Endothelial cell (in vitro differentiated cells): ENCODE data around the gene FMO1. TPM values are rescaled to one million over a fixed set of nuclear protein-coding genes. Genes with fewer than 3 reads are reported as not detected.

Experiments used
- DNase-seq: peaks from one replicate; pipeline ENCODE4 v3.0.0; 2021; ENCODE audit warnings: low spot score
- H3K27ac Mint-ChIP-seq: one replicate; pipeline ENCODE4 v1.8.0; 2021; ENCODE audit warnings: mixed read lengths, inconsistent platforms; ENCODE audit not compliant: unreplicated experiment
- H3K27me3 Mint-ChIP-seq: one replicate; pipeline ENCODE4 v1.8.0; 2021; ENCODE audit warnings: mild to moderate bottlenecking, moderate library complexity, mixed read lengths, inconsistent platforms; ENCODE audit not compliant: unreplicated experiment
- H3K36me3 Mint-ChIP-seq: one replicate; pipeline ENCODE4 v1.8.0; 2021; ENCODE audit warnings: mild to moderate bottlenecking, low read depth, mixed read lengths, inconsistent platforms; ENCODE audit not compliant: unreplicated experiment
- H3K4me1 Mint-ChIP-seq: one replicate; pipeline ENCODE4 v1.8.0; 2021; ENCODE audit warnings: mild to moderate bottlenecking, mixed read lengths, inconsistent platforms; ENCODE audit not compliant: unreplicated experiment
- H3K4me3 Mint-ChIP-seq: one replicate; pipeline ENCODE4 v1.8.0; 2021; ENCODE audit warnings: mild to moderate bottlenecking, mixed read lengths, inconsistent platforms; ENCODE audit not compliant: unreplicated experiment
- H3K9me3 Mint-ChIP-seq: one replicate; pipeline ENCODE4 v1.8.0; 2021; ENCODE audit warnings: mixed read lengths, inconsistent platforms; ENCODE audit not compliant: unreplicated experiment
- CTCF ChIP-seq: fragments of 200-600 bp; sonication (generic); IDR thresholded peaks from one replicate; pipeline ENCODE4 v1.5.0; 2021; ENCODE audit warnings: antibody characterized with exemption; ENCODE audit not compliant: unreplicated experiment
- total RNA-seq: library from RNA; stranded (reverse); fragmentation: NEBNext Ultra II Directional; extraction: Animal tissue kit (Norgen Biotek cat#: 25700); gene quantifications from one replicate; pipeline ENCODE4 v1.2.1, GENCODE V29; 2021; ENCODE audit not compliant: unreplicated experiment

Gene FMO1
- total RNA-seq, 1 donor from 2014 or later, result not detected

- H3K27ac Mint-ChIP-seq, result no peak overlapping the region
These were observed 13.0 kb downstream of the FMO1 start for GRCh38 chr1:171261336-171261735.

GRCh38 chr1:171263901-171264300 lies 15.6 kb downstream of the FMO1 start:
- no peaks in the 10 kb centered on the region for H3K4me1 Mint-ChIP-seq
- H3K9me3 Mint-ChIP-seq, result no peaks in the 10 kb centered on the region
- H3K27ac Mint-ChIP-seq, result no peak overlapping the region
- H3K4me3 Mint-ChIP-seq, result no peak overlapping the region
- H3K27me3 Mint-ChIP-seq, result no peaks in the 10 kb centered on the region
- no peak for TF ChIP-seq CTCF
- no peaks in the 10 kb centered on the region for H3K36me3 Mint-ChIP-seq
- DNase-seq, result no peak

More at GRCh38 chr1:171261336-171261735, 13.0 kb downstream of the FMO1 start:
- Mint-ChIP-seq H3K36me3 (no peaks in the 10 kb centered on the region), H3K4me3 (no peak overlapping the region), H3K9me3 (no peaks in the 10 kb centered on the region), H3K27me3 (no peaks in the 10 kb centered on the region), H3K4me1 (no peaks in the 10 kb centered on the region)
- no peak for TF ChIP-seq CTCF
- no peak for DNase-seq

- DNase-seq, result no peak
- TF ChIP-seq CTCF, result no peak
- H3K27ac Mint-ChIP-seq, result no peak overlapping the region
- H3K9me3 Mint-ChIP-seq, result no peaks in the 10 kb centered on the region
- H3K36me3 Mint-ChIP-seq, result no peaks in the 10 kb centered on the region
- no peak overlapping the region for H3K4me3 Mint-ChIP-seq
- no peaks in the 10 kb centered on the region for H3K27me3 Mint-ChIP-seq
- no peaks in the 10 kb centered on the region for H3K4me1 Mint-ChIP-seq
These were observed 17.4 kb downstream of the FMO1 start for GRCh38 chr1:171265686-171266085.

- H3K4me3 Mint-ChIP-seq, result no peak overlapping the region
- H3K27me3 Mint-ChIP-seq, result no peaks in the 10 kb centered on the region
- H3K36me3 Mint-ChIP-seq, result no peaks in the 10 kb centered on the region
- DNase-seq, result no peak
- H3K9me3 Mint-ChIP-seq, result no peaks in the 10 kb centered on the region
- no peaks in the 10 kb centered on the region for H3K4me1 Mint-ChIP-seq
- no peak overlapping the region for H3K27ac Mint-ChIP-seq
- no peak for TF ChIP-seq CTCF
These were observed 18.6 kb downstream of the FMO1 start for GRCh38 chr1:171266930-171267329.

- H3K27ac Mint-ChIP-seq, result no peak overlapping the region
- no peaks in the 10 kb centered on the region for H3K9me3 Mint-ChIP-seq
- TF ChIP-seq CTCF, result no peak
- no peaks in the 10 kb centered on the region for H3K36me3 Mint-ChIP-seq
- H3K4me3 Mint-ChIP-seq, result no peak overlapping the region
- no peaks in the 10 kb centered on the region for H3K27me3 Mint-ChIP-seq
- H3K4me1 Mint-ChIP-seq, result no peaks in the 10 kb centered on the region
- no peak for DNase-seq
These were observed 19.1 kb downstream of the FMO1 start for GRCh38 chr1:171267391-171267790.
